Stimulated activated CD8-positive, alpha-beta memory T cell treated with anti-CD3 and anti-CD28 coated beads, Interleukin-15, amount 100 ng/mL, for 24 hours (primary cell): ENCODE data around the gene CLEC6A.
"Not testable (repeated sequence)": the region's sequence is repeated elsewhere in the genome, so short reads cannot be mapped to it uniquely, and the experiment has no call there.

Experiments
- DNase-seq: peaks from one replicate; pipeline ENCODE4 v3.0.0-alpha.2; 2020; ENCODE audit warnings: low read depth

The CLEC6A gene

DNA sequence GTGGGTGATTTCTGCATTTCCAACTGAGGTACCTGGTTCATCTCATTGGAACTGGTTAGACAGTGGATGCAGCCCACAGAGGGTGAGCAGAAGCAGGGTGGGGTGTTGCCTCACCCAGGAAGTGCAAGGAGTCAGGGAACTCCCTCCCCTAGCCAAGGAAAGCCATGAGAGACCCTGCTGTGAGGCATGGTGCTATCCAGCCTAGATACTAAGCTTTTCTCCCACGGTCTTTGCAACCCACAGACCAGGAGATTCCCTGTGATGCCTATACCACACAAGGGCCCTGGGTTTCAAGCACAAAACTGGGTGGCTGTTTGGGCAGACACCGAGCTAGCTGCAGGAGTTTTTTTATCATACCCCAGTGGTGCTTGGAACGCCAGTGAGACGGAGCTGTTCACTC is 39.9 kb downstream of the CLEC6A start:
- DNase-seq = not testable (repeated sequence)

- DNase-seq = not testable (repeated sequence)
Observed at GRCh38 chr12:8496074-8496473, 40.3 kb downstream of the CLEC6A start.

GRCh38 chr12:8499616-8500015 is 43.9 kb downstream of the CLEC6A start:
- no peak for DNase-seq

DNA sequence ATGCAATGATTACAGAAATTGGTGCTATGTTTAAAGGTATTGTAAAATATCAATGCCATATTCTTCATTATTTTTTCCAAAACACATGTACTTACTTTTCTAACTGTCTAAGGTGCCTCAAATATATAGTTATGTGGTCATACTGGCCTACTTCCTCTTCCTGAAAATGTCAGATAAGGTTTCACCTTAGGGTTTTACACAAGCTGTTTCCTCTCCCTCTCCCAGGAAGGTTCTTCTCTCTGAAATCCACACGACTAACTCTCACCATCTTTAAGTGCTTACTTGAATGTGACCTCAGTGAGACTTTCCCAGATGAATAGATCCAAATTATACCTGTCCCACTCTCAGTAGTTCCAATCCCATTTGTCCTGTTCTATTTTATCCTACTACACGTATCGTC is 46.0 kb downstream of the CLEC6A start:
- DNase-seq = no peak

DNA sequence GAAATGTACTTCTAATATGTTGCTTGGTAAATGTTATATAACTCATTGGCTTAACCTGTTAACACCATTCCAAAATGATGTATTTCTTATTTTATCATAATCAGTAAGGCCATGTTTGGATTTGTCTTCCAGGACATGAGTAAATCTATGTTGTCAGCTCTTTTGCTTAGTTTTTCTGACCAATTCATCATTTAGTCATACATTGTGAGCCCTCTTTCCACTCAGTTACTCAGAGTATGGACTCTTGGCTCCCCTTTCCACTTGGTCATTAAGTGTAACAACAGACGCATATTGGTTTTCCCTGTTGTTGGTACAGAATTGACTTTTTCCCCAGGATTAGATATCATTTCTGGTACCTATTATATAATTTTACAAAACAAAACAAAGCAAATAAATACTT is 48.6 kb downstream of the CLEC6A start:
- no peak for DNase-seq

- DNase-seq = no peak
Observed at GRCh38 chr12:8507596-8507995, 51.8 kb downstream of the CLEC6A start.

DNA sequence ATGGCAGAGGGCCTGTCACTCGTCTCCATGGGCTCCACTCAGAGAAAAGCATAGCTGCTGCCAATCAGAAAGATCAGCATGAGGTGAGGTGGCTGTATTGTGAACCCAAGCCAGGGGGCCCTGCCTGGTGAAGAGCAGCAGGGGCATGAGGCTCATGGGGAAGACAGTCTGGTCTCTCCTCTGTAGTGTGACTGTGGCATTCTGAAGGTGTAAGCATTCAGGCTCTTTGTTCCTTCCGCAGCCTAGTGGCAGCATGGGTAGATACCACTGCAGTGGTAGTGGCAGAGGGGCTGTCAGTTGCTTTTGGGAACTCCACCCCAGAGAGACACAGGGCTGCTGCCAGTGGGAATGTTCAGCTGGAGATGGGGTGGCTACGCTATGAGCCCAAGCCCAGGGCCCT is 52.5 kb downstream of the CLEC6A start:
- DNase-seq = no peak

DNA sequence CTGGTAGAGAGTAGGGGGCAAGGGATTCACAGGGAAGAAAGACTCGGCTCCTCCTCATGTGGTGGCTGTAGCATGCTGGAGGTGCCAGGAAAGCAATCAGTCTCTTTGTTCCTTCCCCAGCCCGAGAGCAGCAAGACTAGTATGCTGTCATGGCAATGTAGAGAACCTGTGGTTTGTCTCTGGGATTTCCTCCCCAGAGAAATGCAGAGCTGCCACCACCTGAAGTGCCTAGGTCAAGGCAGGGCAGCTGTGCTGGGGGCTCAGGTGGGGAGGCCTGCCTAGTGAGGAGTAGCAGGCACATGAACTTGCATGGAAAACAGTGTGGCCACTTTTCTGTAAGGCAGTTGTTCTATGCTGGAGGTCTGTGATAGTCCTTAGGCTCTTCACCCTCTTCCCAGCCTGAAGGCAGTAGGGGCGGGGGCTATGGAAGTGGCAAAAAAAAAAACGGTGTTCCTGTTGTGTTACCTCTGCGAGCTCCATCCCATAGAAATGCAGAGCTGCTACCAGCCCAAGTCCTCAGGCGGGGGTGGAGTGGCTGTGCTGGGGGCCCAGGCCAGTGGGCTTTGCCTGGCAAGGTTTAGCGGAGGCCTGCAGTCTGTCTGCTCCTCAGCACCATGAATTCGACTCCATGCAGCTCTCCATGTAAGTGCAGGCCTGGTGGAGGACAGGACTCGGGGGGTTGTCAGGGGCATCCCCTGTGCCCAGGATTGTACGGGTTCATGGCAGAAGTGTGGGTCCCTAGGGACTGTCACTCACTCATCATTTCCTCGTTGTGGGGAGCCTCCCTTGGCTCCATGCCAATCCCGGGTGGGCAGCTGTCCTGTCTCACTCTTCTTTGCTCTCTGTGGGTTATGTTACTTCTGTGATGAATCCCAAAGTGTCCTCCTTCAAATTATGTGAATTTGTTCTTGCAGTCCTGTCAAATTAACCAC is 53.4 kb downstream of the CLEC6A start:
- no peak for DNase-seq

GRCh38 chr12:8513256-8513655 is 57.5 kb downstream of the CLEC6A start, which contains the start of gene CLEC4D:
TSS of gene CLEC4D (plus strand) at chr12:8513503. CDS start at chr12:8513733, 230 bp downstream.
- no peak for DNase-seq

- DNase-seq = no peak
Observed at GRCh38 chr12:8517971-8518370, 62.2 kb downstream of the CLEC6A start.

DNA sequence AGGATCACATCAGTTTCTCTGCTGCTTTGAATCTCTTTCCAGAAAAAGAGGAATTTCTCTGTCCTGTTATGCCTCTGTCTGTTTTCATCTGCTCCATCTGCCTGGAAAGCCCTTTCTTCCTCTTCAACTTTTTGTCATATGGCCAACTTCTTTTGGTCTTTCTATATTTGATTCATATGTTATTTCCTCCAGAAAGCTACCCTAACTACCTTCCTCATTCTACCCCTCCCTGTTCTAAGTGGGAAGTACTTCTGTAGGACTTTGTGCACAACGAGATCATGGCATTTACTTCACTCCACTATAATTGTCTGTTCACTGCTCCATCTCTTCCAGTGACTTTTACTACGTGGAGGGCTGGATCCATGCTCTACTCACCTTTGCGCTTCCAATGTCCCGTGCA is 63.4 kb downstream of the CLEC6A start:
- DNase-seq = no peak

- DNase-seq = no peak
Observed at GRCh38 chr12:8527250-8528130, 71.7 kb downstream of the CLEC6A start.
